ENCODE results near the gene MESD. TPM values are rescaled to one million over a fixed set of nuclear protein-coding genes. Genes with fewer than 3 reads are reported as not detected.

Gene MESD
- total RNA-seq, 1 donor from 2014 or later: 25.9 TPM

- H3K4me3 ChIP-seq (ENCODE audit: low read depth, low read length): no peak overlapping the region
- H3K36me3 ChIP-seq (ENCODE audit: control insufficient read depth, insufficient read depth, low read length): no peaks in the 10 kb centered on the region
- no peaks in the 10 kb centered on the region for H3K27me3 ChIP-seq (ENCODE audit: control insufficient read depth, insufficient read depth, low read length)
- no peak for TF ChIP-seq CTCF (IDR thresholded peaks at IDR 0.05; ENCODE audit: insufficient read depth, low read length, poor library complexity, severe bottlenecking)
- no peak for DNase-seq (ENCODE audit: low read depth)
These were observed 3.6 kb downstream of the MESD start for GRCh38 chr15:80985981-80986380.

GRCh38 chr15:80984856-80985255 is 4.8 kb downstream of the MESD start:
- no peaks in the 10 kb centered on the region for H3K27me3 ChIP-seq (ENCODE audit: control insufficient read depth, insufficient read depth, low read length)
- no peak overlapping the region for H3K4me3 ChIP-seq (ENCODE audit: low read depth, low read length)
- no peak for DNase-seq (ENCODE audit: low read depth)

GRCh38 chr15:80982839-80983238 is 6.8 kb downstream of the MESD start:
- Histone ChIP-seq H3K36me3 (ENCODE audit: control insufficient read depth, insufficient read depth, low read length) (peaks cover 2% of the 10 kb centered on the region), H3K27me3 (ENCODE audit: control insufficient read depth, insufficient read depth, low read length) (no peaks in the 10 kb centered on the region), H3K4me3 (ENCODE audit: low read depth, low read length) (no peak overlapping the region)
- no peak for DNase-seq (ENCODE audit: low read depth)
- no peak for TF ChIP-seq CTCF (IDR thresholded peaks at IDR 0.05; ENCODE audit: insufficient read depth, low read length, poor library complexity, severe bottlenecking)

More at GRCh38 chr15:80984856-80985255, 4.8 kb downstream of the MESD start:
- H3K36me3 ChIP-seq (ENCODE audit: control insufficient read depth, insufficient read depth, low read length): peaks cover under 1% of the 10 kb centered on the region
- TF ChIP-seq CTCF (IDR thresholded peaks at IDR 0.05; ENCODE audit: insufficient read depth, low read length, poor library complexity, severe bottlenecking): no peak

GRCh38 chr15:80982205-80982604 is 7.4 kb downstream of the MESD start:
- Histone ChIP-seq H3K27me3 (ENCODE audit: control insufficient read depth, insufficient read depth, low read length) (no peaks in the 10 kb centered on the region), H3K4me3 (ENCODE audit: low read depth, low read length) (no peak overlapping the region), H3K36me3 (ENCODE audit: control insufficient read depth, insufficient read depth, low read length) (peaks cover 2% of the 10 kb centered on the region)
- TF ChIP-seq CTCF (IDR thresholded peaks at IDR 0.05; ENCODE audit: insufficient read depth, low read length, poor library complexity, severe bottlenecking): no peak
- DNase-seq (ENCODE audit: low read depth): no peak

GRCh38 chr15:80979538-80980200 is 9.9 kb downstream of the MESD start:
- DNase-seq (ENCODE audit: low read depth): no peak
- no peak overlapping the region for H3K4me3 ChIP-seq (ENCODE audit: low read depth, low read length)
- H3K27me3 ChIP-seq (ENCODE audit: control insufficient read depth, insufficient read depth, low read length): no peaks in the 10 kb centered on the region
- peaks cover 2% of the 10 kb centered on the region for H3K36me3 ChIP-seq (ENCODE audit: control insufficient read depth, insufficient read depth, low read length)
- TF ChIP-seq CTCF (IDR thresholded peaks at IDR 0.05; ENCODE audit: insufficient read depth, low read length, poor library complexity, severe bottlenecking): no peak
